ENCODE data around the gene BCL6.

- TF ChIP-seq, protein P1, sequence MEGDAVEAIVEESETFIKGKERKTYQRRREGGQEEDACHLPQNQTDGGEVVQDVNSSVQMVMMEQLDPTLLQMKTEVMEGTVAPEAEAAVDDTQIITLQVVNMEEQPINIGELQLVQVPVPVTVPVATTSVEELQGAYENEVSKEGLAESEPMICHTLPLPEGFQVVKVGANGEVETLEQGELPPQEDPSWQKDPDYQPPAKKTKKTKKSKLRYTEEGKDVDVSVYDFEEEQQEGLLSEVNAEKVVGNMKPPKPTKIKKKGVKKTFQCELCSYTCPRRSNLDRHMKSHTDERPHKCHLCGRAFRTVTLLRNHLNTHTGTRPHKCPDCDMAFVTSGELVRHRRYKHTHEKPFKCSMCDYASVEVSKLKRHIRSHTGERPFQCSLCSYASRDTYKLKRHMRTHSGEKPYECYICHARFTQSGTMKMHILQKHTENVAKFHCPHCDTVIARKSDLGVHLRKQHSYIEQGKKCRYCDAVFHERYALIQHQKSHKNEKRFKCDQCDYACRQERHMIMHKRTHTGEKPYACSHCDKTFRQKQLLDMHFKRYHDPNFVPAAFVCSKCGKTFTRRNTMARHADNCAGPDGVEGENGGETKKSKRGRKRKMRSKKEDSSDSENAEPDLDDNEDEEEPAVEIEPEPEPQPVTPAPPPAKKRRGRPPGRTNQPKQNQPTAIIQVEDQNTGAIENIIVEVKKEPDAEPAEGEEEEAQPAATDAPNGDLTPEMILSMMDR (IDR thresholded peaks at IDR 0.05): no peak
- TF ChIP-seq EZH2 (IDR thresholded peaks at IDR 0.05) (no peak), EZH2phosphoT487 (IDR thresholded peaks at IDR 0.05) (no peak)
Observed at GRCh38 chr3:187734841-187735240, 10.4 kb downstream of the BCL6 start.
